A673 (cell line): ENCODE data around the gene MESD. TPM values are rescaled to one million over a fixed set of nuclear protein-coding genes. Genes with fewer than 3 reads are reported as not detected.
A peak's percentile ranks its signal among the peaks of the same experiment; 100 is the strongest.
"Not testable (repeated sequence)": the region's sequence is repeated elsewhere in the genome, so short reads cannot be mapped to it uniquely, and the experiment has no call there.

Experiments
- BruUV-seq: library from RNA; stranded (reverse); fragments of 400-500 nt; replicated peaks from 2 replicates; lab custom pipeline; 2021; lab: Mats Ljungman, UMichigan
- CTCF ChIA-PET: fragments of 300-600 bp; sonication (Branson Sonifier 250); formaldehyde crosslinking; loops from one replicate; lab custom pipeline; 2022; ENCODE audit warnings: antibody characterized with exemption; lab: Charles Lee
- POLR2A ChIA-PET: fragments of 300-600 bp; sonication (Branson Sonifier 250); formaldehyde crosslinking; loops from one replicate; lab custom pipeline; 2022; ENCODE audit warnings: antibody characterized with exemption; ENCODE audit not compliant: low non-redundant PET; lab: Charles Lee
- DNase-seq: peaks from one replicate; pipeline ENCODE4 v3.0.0-alpha.2; 2015; ENCODE audit warnings: low spot score
- H3K27ac ChIP-seq: fragments of 200-600 bp; sonication (generic); 2 replicates; pipeline ENCODE4 v1.5.1; 2016; ENCODE audit warnings: mixed run types, low read depth, mild to moderate bottlenecking, mixed read lengths, antibody characterized with exemption, low read length; ENCODE audit not compliant: poor library complexity, severe bottlenecking
- H3K27me3 ChIP-seq: fragments of 200-600 bp; sonication (generic); replicated peaks from 2 replicates; pipeline ENCODE4 v1.6.1; 2017; ENCODE audit warnings: mixed run types, low read depth, mild to moderate bottlenecking, mixed read lengths, antibody characterized with exemption, low read length; ENCODE audit not compliant: insufficient read depth, poor library complexity
- H3K36me3 ChIP-seq: fragments of 200-600 bp; sonication (generic); 2 replicates; pipeline ENCODE4 v1.6.1; 2016; ENCODE audit warnings: mixed run types, mild to moderate bottlenecking, mixed read lengths, antibody characterized with exemption, low read length; ENCODE audit not compliant: insufficient read depth, poor library complexity, severe bottlenecking
- H3K4me1 ChIP-seq: fragments of 200-600 bp; sonication (generic); 2 replicates; pipeline ENCODE4 v1.6.1; 2017; ENCODE audit warnings: mixed run types, mild to moderate bottlenecking, mixed read lengths, antibody characterized with exemption, low read length; ENCODE audit not compliant: insufficient read depth, poor library complexity, severe bottlenecking
- H3K4me3 ChIP-seq: fragments of 200-600 bp; sonication (generic); 2 replicates; pipeline ENCODE4 v1.5.1; 2016; ENCODE audit warnings: low read depth, mixed run types, mild to moderate bottlenecking, mixed read lengths, low read length; ENCODE audit not compliant: poor library complexity, severe bottlenecking
- H3K9me3 ChIP-seq: fragments of 200-600 bp; sonication (generic); 2 replicates; pipeline ENCODE4 v1.6.1; 2016; ENCODE audit warnings: mixed run types, low read depth, mild to moderate bottlenecking, mixed read lengths, antibody characterized with exemption, low read length; ENCODE audit not compliant: poor library complexity, severe bottlenecking
- CTCF ChIP-seq: fragments of 300-800, 200-600 bp; sonication (generic); conservative IDR thresholded peaks from 2 replicates; pipeline ENCODE4 v1.5.1; 2017; ENCODE audit warnings: low read depth, mild to moderate bottlenecking, antibody characterized with exemption, low read length, moderate library complexity, mixed read lengths
- EZH2 ChIP-seq: fragments of 200-600 bp; sonication (generic); IDR thresholded peaks from 2 replicates; pipeline ENCODE4 v1.6.1; 2017; ENCODE audit warnings: borderline replicate concordance, low read depth, mild to moderate bottlenecking, mixed read lengths, antibody characterized with exemption, low read length; ENCODE audit not compliant: poor library complexity, severe bottlenecking
- intact Hi-C: fragments of 100-400 bp; cut with micrococcal nuclease; formaldehyde crosslinking; loops from one replicate; pipeline ENCODE4 v1.10.0; 2022; ENCODE audit not compliant: unreplicated experiment
- total RNA-seq: library from RNA; stranded (reverse); gene quantifications from 2 replicates; pipeline ENCODE4 v1.2.3, GENCODE V29; 2021

Gene MESD
- total RNA-seq, 1 experiment from 2014 or later: 28.1 TPM

DNA sequence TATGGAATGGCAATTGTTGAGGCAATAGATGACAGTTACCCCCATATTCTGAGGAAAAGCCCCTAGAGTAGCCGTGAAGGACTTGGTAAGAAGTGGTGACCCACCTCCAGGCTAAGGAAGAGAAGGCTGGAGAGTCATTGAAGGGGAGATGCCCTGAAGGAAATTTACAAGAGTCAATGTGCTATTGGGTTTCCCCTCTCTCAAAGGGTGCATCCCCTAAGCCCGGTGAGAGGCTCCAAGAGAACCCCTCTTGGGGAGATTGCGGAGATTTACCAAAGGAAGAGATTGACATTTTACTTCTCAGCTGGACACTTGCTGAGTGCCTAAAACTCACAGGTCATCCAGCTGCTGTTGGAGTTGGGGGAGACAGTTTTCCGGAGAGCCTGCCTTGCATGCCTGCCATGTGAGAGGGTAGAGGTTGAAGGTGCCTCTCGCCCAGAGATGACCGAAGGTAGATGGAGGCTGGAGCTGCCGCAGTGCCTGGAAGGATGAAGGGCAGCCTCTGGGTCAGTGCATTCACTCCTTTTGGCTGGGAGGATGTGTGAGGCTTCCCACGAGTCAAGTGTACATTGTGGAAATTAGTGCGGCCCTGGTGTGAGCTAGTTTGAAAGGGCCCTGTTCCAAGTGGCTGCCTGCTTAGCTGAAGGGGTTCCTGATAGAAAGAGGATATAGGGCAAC, 30.7 kb downstream of the MESD start:
- intact Hi-C loops: no loop called here
- CTCF ChIA-PET: no interaction called here

GRCh38 chr15:80957976-80958375, 31.6 kb downstream of the MESD start:
- no peaks in the 10 kb centered on the region for H3K4me1 ChIP-seq
- H3K9me3 ChIP-seq: no peaks in the 10 kb centered on the region
- CTCF ChIA-PET: no interaction called here
- H3K4me3 ChIP-seq: no peak overlapping the region
- TF ChIP-seq EZH2 (no peak), CTCF (no peak)
- no TSS peak for BruUV-seq
- H3K36me3 ChIP-seq: no peaks in the 10 kb centered on the region
- no peak for DNase-seq
- no peaks in the 10 kb centered on the region for H3K27me3 ChIP-seq
- H3K27ac ChIP-seq: no peak overlapping the region
- intact Hi-C loops: no loop called here
- POLR2A ChIA-PET: no interaction called here

More for the DNA sequence above, 30.7 kb downstream of the MESD start:
- Histone ChIP-seq H3K9me3 (no peaks in the 10 kb centered on the region), H3K4me1 (no peaks in the 10 kb centered on the region), H3K27ac (no peak overlapping the region), H3K36me3 (no peaks in the 10 kb centered on the region), H3K4me3 (no peak overlapping the region), H3K27me3 (no peaks in the 10 kb centered on the region)
- no peak for DNase-seq
- no TSS peak for BruUV-seq
- TF ChIP-seq CTCF (no peak), EZH2 (no peak)
- POLR2A ChIA-PET: no interaction called here

GRCh38 chr15:80957556-80957955, 32.1 kb downstream of the MESD start:
- H3K27ac ChIP-seq: no peak overlapping the region
- CTCF ChIA-PET: no interaction called here
- H3K36me3 ChIP-seq: no peaks in the 10 kb centered on the region
- no peak for TF ChIP-seq CTCF
- TF ChIP-seq EZH2: no peak
- no peaks in the 10 kb centered on the region for H3K27me3 ChIP-seq
- intact Hi-C loops: no loop called here
- H3K4me1 ChIP-seq: no peaks in the 10 kb centered on the region
- no peak overlapping the region for H3K4me3 ChIP-seq
- no peak for DNase-seq
- H3K9me3 ChIP-seq: no peaks in the 10 kb centered on the region
- no TSS peak for BruUV-seq
- POLR2A ChIA-PET: interaction anchor here (0.7 kb wide), 1 partner anchor 578 kb away, joined by 4 read pairs; no protein-coding TSS in a partner anchor

- H3K4me3 ChIP-seq, CTCF ChIA-PET, H3K27me3 ChIP-seq, H3K36me3 ChIP-seq, intact Hi-C loops, H3K27ac ChIP-seq, BruUV-seq, H3K9me3 ChIP-seq, H3K4me1 ChIP-seq: not testable (repeated sequence)
- POLR2A ChIA-PET: interaction anchor here (0.6 to 0.7 kb wide), 2 partner anchors 71 to 1371 kb away, joined by 3 to 4 read pairs; no protein-coding TSS in a partner anchor
- peak; percentile 52 for DNase-seq
Observed at GRCh38 chr15:80955571-80956452, 33.8 kb downstream of the MESD start.
